NCI-H1930 (cell line): ENCODE measurements around the gene CCT3.
"Not testable (repeated sequence)": the region's sequence is repeated elsewhere in the genome, so short reads cannot be mapped to it uniquely, and the experiment has no call there.

Experiments used
- DNase-seq, 2 experiments: peaks; one replicate each; lab custom pipeline; 2025; lab: John Stamatoyannopoulos, UW

CCT3 gene

DNA sequence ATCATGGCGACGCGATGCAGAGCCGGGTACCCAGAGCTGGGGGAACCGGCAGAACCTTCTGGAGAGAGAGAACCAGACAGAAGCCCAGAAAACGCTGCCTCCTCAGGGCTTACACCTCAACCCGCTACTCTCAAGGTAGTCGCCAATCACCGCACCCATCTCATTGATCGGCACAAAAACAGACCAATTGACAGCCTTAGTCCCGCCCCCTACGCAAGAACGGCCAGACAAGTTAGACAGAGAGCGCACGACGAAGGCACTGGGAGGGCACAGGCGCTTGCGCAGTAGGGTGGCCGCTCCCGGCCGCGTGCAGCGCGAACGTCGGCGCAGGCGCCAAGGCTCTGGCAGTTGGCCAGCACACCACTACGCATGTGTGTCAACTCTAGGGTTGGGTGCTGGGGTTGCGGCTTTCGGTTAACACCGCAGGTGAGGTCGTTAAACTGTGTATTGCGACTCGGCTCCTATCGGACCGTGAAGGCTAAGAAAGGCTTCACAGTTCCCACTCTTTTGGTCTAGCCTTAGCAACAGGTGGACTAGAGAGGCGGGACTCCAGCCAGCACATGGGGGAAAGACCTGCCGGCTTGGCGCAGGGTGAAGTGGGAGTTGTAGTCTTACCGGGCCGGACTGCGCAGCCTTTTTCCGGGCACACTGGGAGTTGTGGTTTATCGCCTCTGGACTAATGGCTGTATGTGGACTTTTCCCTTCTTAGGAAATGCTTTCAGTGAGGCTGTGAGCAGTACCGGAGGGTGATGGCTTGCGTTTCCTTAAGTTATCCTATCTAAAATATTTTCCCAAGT is at the start of gene CCT3, which contains the start of gene TSACC:
Gene CCT3, minus strand, starts transcription at position 113 of the 797 bp plus-strand sequence. Its CDS starts 108 bp downstream, at position 5.
Gene TSACC, plus strand, starts transcription at position 347 of the 797 bp plus-strand sequence. CDS start 1,232 bp downstream, outside the sequence.
- DNase-seq: peak; percentile 99

GRCh38 chr1:156387870-156388173 is 49.7 kb upstream of the CCT3 start:
- no peak for DNase-seq

- DNase-seq: no peak
Observed at GRCh38 chr1:156386949-156387869, 49.1 kb upstream of the CCT3 start.

- DNase-seq: no peak
Observed at GRCh38 chr1:156386134-156386901, 48.2 kb upstream of the CCT3 start.

DNA sequence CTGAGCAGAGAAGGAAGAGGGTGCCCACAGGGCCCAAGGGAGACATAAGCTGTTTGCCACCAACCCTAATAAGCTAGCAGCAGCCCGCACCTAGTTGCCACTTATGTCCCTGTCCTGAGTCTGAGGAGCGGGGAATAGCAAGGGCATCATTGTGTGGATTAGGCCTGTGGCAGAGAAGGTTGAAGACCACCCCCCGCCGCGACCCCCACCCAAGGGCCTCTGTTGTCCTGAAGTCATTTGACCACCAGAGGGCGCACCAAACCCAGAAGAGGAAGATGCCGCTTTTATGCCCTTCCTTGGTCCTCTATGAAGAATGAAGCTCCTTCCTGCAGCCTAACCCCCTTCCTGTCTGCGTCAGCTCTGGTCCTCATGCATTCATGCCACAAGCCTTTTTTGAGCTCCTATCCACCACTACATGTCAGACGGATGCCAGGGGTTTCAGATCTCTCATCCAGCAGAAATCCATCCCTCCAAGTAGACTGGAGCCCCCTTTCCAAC is 47.5 kb upstream of the CCT3 start:
- DNase-seq: peak; percentile 48 to 71

GRCh38 chr1:156384658-156385057 is 46.6 kb upstream of the CCT3 start:
- DNase-seq: no peak

- DNase-seq: no peak
Observed at GRCh38 chr1:156384007-156384406, 45.9 kb upstream of the CCT3 start.

- DNase-seq: peak; percentile 50 to 54
Observed at GRCh38 chr1:156383023-156383422, 44.9 kb upstream of the CCT3 start.

DNA sequence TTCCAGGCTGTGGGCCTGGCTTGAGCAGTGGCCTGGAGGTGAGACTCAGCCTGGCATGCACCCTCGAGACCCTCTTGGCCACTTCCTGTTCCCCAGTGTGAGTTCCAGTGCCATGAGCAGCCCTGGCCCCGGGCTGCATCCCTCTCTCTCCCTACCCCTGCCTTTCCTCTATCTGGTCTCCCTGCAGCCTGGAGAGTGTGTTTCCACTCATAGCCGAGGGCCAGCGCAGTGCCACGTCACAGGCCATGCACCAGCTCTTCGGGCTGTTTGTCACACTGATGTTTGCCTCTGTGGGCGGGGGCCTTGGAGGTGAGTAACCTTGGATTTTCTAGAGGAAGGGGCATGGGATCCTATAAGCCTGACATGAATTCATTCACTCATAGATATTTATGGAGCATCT is 44.5 kb upstream of the CCT3 start:
- no peak for DNase-seq

DNA sequence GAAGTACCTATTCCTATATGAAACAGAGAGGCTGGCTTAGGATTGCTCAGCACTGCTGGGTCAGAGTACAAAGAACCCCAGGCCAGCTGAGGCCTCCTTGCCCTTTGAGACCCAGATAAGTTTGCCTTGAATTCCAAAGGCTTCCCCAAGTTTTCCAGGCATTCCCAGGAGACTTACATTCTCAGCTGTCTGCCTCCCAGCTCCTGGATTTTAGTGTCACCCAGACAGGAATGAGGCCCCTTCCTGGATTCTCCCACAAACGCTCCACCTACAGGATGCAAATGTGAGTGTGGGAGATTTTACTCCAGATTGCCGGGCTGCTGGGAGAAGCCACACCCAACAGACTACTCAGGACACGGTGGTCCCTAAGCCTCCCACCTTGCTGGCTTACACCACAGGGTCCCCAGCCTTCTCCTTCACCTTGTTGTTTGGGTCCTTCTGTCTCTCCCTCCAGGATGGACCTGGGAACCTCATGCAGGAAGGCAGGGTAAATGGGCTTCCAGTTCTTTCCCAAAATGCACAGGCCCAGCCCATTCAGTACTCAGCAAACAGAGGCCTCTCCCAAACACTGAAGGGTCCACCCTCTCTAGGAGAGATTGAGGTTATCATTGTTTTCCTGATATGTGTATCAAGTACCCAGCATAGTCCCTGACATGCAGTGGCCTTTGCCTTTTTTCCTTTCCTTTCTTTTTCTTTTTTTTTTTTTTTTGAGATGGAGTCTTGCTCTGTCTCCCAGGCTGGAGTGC is 41.5 kb upstream of the CCT3 start:
- no peak for DNase-seq

DNA sequence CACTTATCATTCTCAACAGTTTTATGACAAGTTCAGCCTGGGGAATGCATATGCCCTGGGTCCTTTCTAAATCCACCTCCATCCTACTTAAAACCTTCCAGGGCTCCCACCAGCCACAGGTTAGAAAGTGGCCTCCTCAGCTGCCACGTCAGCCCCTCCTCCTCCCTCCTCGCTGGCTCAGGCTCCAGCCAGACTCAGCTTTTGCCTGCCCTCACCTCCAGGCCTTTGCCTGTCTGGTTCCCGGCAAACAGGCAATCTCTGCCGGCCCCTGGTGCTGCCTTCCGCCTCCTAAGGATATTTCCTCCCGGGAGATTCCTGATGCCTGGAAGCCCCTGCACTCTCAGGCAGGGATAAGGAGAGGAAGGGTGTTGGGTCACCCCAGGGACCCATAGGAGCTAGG is 40.5 kb upstream of the CCT3 start:
- no peak for DNase-seq

- no peak for DNase-seq
Observed at GRCh38 chr1:156376958-156377919, 39.1 kb upstream of the CCT3 start.

DNA sequence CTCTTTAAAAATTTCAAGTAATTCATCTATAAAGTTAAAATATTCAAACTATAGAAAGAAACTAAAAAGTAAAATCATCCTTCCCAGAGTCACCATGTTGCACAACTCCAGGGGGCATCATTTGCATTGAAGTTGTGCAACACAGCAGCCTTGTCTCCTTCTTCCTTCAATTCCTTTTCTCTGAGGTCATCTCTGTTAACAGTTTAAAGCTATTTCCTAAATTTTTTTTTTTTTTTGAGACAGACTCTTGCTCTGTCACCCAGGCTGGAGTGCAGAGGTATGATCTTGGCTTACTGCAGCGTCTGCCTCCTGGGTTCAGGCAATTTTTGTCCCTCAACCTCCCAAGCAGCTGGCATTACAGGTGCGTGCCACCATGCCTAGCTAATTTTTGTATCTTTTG is 38.1 kb upstream of the CCT3 start:
- no peak for DNase-seq

DNA sequence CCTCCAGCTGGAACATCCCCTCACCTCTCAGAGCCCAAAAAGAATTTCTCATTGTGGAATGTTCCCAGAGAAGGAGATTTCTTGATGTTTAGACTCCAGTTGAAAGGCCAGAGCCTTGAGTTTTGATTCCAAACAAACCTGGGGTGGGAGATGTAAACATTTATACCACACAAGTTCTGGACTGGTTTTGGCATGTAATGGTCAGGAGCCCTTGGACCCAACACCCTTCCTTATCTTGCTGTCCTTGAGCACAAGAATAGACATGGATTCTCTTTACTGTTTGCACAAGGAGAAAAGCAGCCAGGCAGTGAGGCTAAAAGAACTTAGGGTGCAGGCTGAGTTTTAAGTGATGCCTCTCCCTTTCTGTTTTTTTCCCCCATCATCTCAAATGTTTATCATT is 35.5 kb upstream of the CCT3 start:
- no peak for DNase-seq

DNA sequence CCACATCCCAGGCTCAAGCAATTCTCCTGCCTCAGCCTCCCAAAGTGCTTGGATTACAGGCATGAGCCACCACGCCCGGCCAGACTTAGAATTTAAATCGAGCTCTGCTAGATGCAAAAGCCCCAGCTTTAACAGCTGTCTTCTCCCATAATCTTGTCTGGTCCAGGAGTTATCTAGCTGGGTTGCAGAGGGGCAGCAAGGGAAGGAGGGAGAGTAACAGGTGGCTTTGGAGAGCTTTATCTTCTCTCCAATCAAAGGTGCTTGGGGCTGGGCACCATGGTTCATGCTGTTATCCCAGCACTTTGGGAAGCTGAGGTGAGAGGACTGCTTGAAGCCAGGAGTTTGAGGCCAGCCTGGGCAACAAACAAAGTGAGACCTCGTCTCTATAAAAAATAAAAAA is 34.8 kb upstream of the CCT3 start:
- DNase-seq: no peak

DNA sequence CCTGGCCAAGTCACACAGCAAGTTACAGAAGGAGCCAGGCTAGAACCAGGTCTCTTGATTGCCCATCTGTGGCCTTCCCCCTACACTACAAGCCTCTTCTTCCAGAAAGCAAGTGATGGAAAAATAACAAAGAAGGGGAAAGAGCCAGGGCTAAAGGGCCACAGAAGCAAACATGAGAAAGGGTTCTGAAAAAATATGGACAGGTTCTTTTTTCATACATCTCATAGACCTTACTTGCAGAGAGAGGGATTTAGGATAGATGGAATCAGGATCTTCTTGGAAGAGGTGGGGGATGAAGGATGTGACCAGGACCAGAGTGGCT is 34.1 kb upstream of the CCT3 start:
- no peak for DNase-seq

- DNase-seq: no peak
Observed at GRCh38 chr1:156371553-156372264, 33.6 kb upstream of the CCT3 start.

GRCh38 chr1:156369685-156370286 is 31.7 kb upstream of the CCT3 start:
- not testable (repeated sequence) for DNase-seq
